PFSK-1 (cell line): ENCODE results near the gene ATP5F1D.

Source experiments
- POLR2AphosphoS5 ChIP-seq: IDR thresholded peaks from 2 replicates; pipeline ENCODE4 v1.6.1; 2012; ENCODE audit warnings: low read depth, mild to moderate bottlenecking, control low read depth, low read length, moderate library complexity
- TAF1 ChIP-seq: IDR thresholded peaks from 2 replicates; pipeline ENCODE4 v1.6.1; 2012; ENCODE audit warnings: low read length, control low read depth, borderline replicate concordance; ENCODE audit not compliant: insufficient read depth

DNA sequence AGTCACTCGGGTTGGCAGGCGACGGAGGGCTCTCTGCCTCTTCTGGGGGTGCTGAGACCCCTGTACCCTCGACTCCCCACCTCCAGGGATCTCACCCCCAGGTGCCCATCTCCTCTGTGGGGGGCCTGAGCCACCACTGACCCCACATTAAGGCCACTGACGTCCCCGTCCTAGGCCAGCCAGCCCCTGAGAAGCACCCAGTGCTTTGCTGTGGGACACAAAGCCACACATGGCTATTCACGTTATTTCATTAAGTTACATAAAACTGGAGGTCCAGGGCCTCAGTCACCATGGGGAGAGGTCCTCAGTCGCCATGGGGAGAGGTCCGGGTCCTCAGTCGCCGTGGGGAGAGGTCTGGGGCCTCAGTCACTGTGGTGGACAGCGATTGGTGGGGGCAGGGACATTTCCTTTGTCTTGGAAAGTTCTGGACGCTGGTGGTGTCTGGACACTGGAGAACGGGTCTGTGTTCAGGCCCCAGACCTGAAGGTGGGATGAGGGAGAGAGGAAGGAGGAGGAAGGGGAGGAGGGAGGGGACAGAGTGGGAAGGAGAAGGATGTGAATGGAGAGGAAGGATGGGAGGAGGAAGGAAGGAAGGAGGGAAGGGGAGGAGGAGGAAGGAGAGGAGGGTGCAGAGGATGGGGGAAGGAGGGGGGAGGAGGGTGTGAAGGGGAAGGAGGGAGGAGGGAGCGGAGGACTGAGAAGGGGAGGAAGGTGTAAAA is 40.2 kb downstream of the ATP5F1D start:
- TF ChIP-seq TAF1 (no peak), POLR2AphosphoS5 (no peak)
